H1 (cell line): ENCODE data around the gene TTC27. TPM values are rescaled to one million over a fixed set of nuclear protein-coding genes. Genes with fewer than 3 reads are reported as not detected.

Source experiments
- CTCF ChIA-PET: fragments of 300-600 bp; sonication (Branson Sonifier 250); formaldehyde crosslinking; loops from one replicate; lab custom pipeline; 2021; ENCODE audit not compliant: partially characterized antibody; lab: Charles Lee
- POLR2A ChIA-PET: fragments of 300-600 bp; sonication (Branson Sonifier 250); formaldehyde crosslinking; loops from one replicate; lab custom pipeline; 2021; ENCODE audit warnings: inconsistent platforms; ENCODE audit not compliant: partially characterized antibody; lab: Charles Lee
- DNase-seq, 2 experiments: peaks; one replicate each; pipeline versions ENCODE4 v3.0.0 to v3.0.0-alpha.2; 2010 to 2022; ENCODE audit warnings: low spot score in 2 of 2, low read depth in 1 of 2, mixed read lengths in 1 of 2
- FAIRE-seq: peaks from 2 replicates; lab custom pipeline; 2011; peaks lifted over from hg19 to GRCh38; lab: Jason Lieb, UNC
- H2AFZ ChIP-seq: 2 replicates; pipeline ENCODE4 v1.8.1; 2012; ENCODE audit warnings: low read length, inconsistent platforms
- H2AK5ac ChIP-seq: 2 replicates; pipeline ENCODE4 v1.6.1; 2013; ENCODE audit warnings: low read depth, low read length
- H2BK120ac ChIP-seq: replicated peaks from 2 replicates; pipeline ENCODE3; 2013; ENCODE audit warnings: low read depth, low read length, inconsistent platforms
- H2BK12ac ChIP-seq: 2 replicates; pipeline ENCODE4 v1.6.1; 2013; ENCODE audit warnings: low read depth, low read length
- H2BK15ac ChIP-seq: 2 replicates; pipeline ENCODE4 v1.6.1; 2013; ENCODE audit warnings: low read length
- H2BK20ac ChIP-seq: 2 replicates; pipeline ENCODE4 v1.6.1; 2013; ENCODE audit warnings: low read length
- H2BK5ac ChIP-seq: 2 replicates; pipeline ENCODE4 v1.6.1; 2013; ENCODE audit warnings: low read depth, low read length
- H3K14ac ChIP-seq: 2 replicates; pipeline ENCODE4 v1.6.1; 2013; ENCODE audit warnings: inconsistent platforms; ENCODE audit not compliant: insufficient read length
- H3K18ac ChIP-seq: 2 replicates; pipeline ENCODE4 v1.6.1; 2013; ENCODE audit warnings: low read length; ENCODE audit errors: extremely low read depth
- H3K23ac ChIP-seq: 2 replicates; pipeline ENCODE4 v1.6.1; 2013; ENCODE audit warnings: inconsistent platforms; ENCODE audit not compliant: insufficient read length
- H3K23me2 ChIP-seq: 2 replicates; pipeline ENCODE4 v1.6.1; 2013; ENCODE audit warnings: low read depth, low read length
- H3K27ac ChIP-seq: 2 replicates; pipeline ENCODE4 v1.6.1; 2011; ENCODE audit warnings: low read depth, low read length, inconsistent platforms
- H3K27me3 ChIP-seq, 4 experiments: replicated peaks in 1 of 4; 1 replicate in 1 of 4; 2 replicates in 3 of 4; pipeline versions ENCODE4 v1.6.1 to v1.8.1; 2011 to 2013; ENCODE audit warnings: low read length in 3 of 4, mild to moderate bottlenecking in 3 of 4, inconsistent platforms in 2 of 4, mixed read lengths in 2 of 4, moderate library complexity in 1 of 4; ENCODE audit not compliant: control insufficient read depth in 3 of 4, insufficient read depth in 3 of 4; ENCODE audit errors: extremely low read depth in 1 of 4
- H3K36me3 ChIP-seq, 4 experiments: 2 replicates each; pipeline versions ENCODE4 v1.6.1 to v1.8.1; 2011 to 2013; ENCODE audit warnings: mild to moderate bottlenecking in 4 of 4, low read length in 3 of 4, moderate library complexity in 2 of 4, control low read depth in 1 of 4, inconsistent platforms in 1 of 4; ENCODE audit not compliant: insufficient read depth in 4 of 4, control insufficient read depth in 2 of 4
- H3K4ac ChIP-seq: replicated peaks from 2 replicates; pipeline ENCODE3; 2013; ENCODE audit warnings: low read length, low read depth, mixed read lengths, inconsistent platforms; ENCODE audit not compliant: insufficient read length
- H3K4me1 ChIP-seq, 4 experiments: replicated peaks in 1 of 4; 1 replicate in 1 of 4; 2 replicates in 3 of 4; pipeline versions ENCODE4 v1.6.1 to v1.8.1; 2011 to 2013; ENCODE audit warnings: low read length in 3 of 4, inconsistent platforms in 2 of 4, mixed read lengths in 1 of 4; ENCODE audit not compliant: insufficient read depth in 4 of 4, control insufficient read depth in 3 of 4
- H3K4me2 ChIP-seq, 2 experiments: 2 replicates each; pipeline versions ENCODE4 v1.6.1 to v1.8.1; 2011 to 2013; ENCODE audit warnings: low read depth in 2 of 2, low read length in 2 of 2, control low read depth in 1 of 2, inconsistent platforms in 1 of 2, mild to moderate bottlenecking in 1 of 2; ENCODE audit not compliant: insufficient read depth in 1 of 2
- H3K4me3 ChIP-seq, 4 experiments: fragments of 200-600, 300-600 bp in 1 of 4; sonication (generic), shearing (Covaris generic), sonication (Bioruptor Twin) in 1 of 4; 2 replicates each; pipeline versions ENCODE4 v1.5.1 to v1.8.1; 2011 to 2016; ENCODE audit warnings: low read length in 4 of 4, low read depth in 3 of 4, control low read depth in 2 of 4, inconsistent platforms in 2 of 4, mild to moderate bottlenecking in 2 of 4, mixed read lengths in 1 of 4, moderate library complexity in 1 of 4; ENCODE audit not compliant: insufficient read depth in 2 of 4; ENCODE audit errors: extremely low read depth in 1 of 4
- H3K56ac ChIP-seq: replicated peaks from 2 replicates; pipeline ENCODE3; 2013; ENCODE audit warnings: low read depth, mild to moderate bottlenecking, mixed read lengths, low read length, inconsistent platforms; ENCODE audit not compliant: insufficient read length
- H3K79me1 ChIP-seq: 2 replicates; pipeline ENCODE4 v1.6.1; 2013; ENCODE audit warnings: low read depth, low read length, control low read depth
- H3K79me2 ChIP-seq, 2 experiments: 2 replicates each; pipeline versions ENCODE4 v1.6.1 to v1.8.1; 2012 to 2013; ENCODE audit warnings: low read length in 2 of 2, mild to moderate bottlenecking in 2 of 2, inconsistent platforms in 1 of 2; ENCODE audit not compliant: insufficient read depth in 2 of 2, control insufficient read depth in 1 of 2
- H3K9ac ChIP-seq, 4 experiments: replicated peaks in 1 of 4; 1 replicate in 1 of 4; 2 replicates in 3 of 4; pipeline versions ENCODE4 v1.6.1 to v1.8.1; 2011 to 2013; ENCODE audit warnings: low read depth in 3 of 4, low read length in 3 of 4, control low read depth in 2 of 4, mild to moderate bottlenecking in 2 of 4, moderate library complexity in 2 of 4, inconsistent platforms in 1 of 4; ENCODE audit errors: extremely low read depth in 1 of 4
- H3K9me3 ChIP-seq, 2 experiments: 2 replicates each; pipeline versions ENCODE4 v1.6.1 to v1.8.1; 2012 to 2013; ENCODE audit warnings: mild to moderate bottlenecking in 2 of 2, moderate library complexity in 2 of 2, control low read depth in 1 of 2, inconsistent platforms in 1 of 2, low read depth in 1 of 2, low read length in 1 of 2, mixed read lengths in 1 of 2; ENCODE audit not compliant: insufficient read depth in 2 of 2
- H4K20me1 ChIP-seq, 2 experiments: replicated peaks in 1 of 2; 2 replicates each; pipeline versions ENCODE3 to v1.8.1; 2011 to 2013; ENCODE audit warnings: inconsistent platforms in 2 of 2, low read length in 2 of 2, mild to moderate bottlenecking in 1 of 2; ENCODE audit not compliant: insufficient read depth in 2 of 2, control insufficient read depth in 1 of 2
- H4K5ac ChIP-seq: 2 replicates; pipeline ENCODE4 v1.6.1; 2013; ENCODE audit warnings: low read length, low read depth, mixed read lengths, inconsistent platforms; ENCODE audit not compliant: insufficient read length
- H4K8ac ChIP-seq: 2 replicates; pipeline ENCODE4 v1.8.0; 2013; ENCODE audit warnings: mild to moderate bottlenecking, moderate library complexity, low read length, inconsistent platforms; ENCODE audit not compliant: insufficient read depth; ENCODE audit errors: extremely low read depth
- H4K91ac ChIP-seq: replicated peaks from 2 replicates; pipeline ENCODE3; 2013; ENCODE audit warnings: low read length, mixed read lengths, inconsistent platforms; ENCODE audit not compliant: insufficient read length
- BACH1 ChIP-seq: IDR thresholded peaks from 2 replicates; pipeline ENCODE4 v1.6.1; 2012; ENCODE audit warnings: low read length, improper control_type of control experiment
- CEBPB ChIP-seq: IDR thresholded peaks from 2 replicates; pipeline ENCODE4 v1.6.1; 2012; ENCODE audit warnings: low read depth, low read length
- EZH2 ChIP-seq: fragments of 200-600 bp; sonication (generic); IDR thresholded peaks from 2 replicates; pipeline ENCODE4 v1.7.1; 2012; ENCODE audit warnings: low read depth, mild to moderate bottlenecking, moderate library complexity, low read length, inconsistent platforms; ENCODE audit not compliant: severe bottlenecking
- SIX5 ChIP-seq: IDR thresholded peaks from 2 replicates; pipeline ENCODE4 v1.6.1; 2011; ENCODE audit warnings: mild to moderate bottlenecking, low read depth, low read length
- TAF7 ChIP-seq: optimal IDR thresholded peaks from 2 replicates; pipeline ENCODE3; 2011; ENCODE audit warnings: low read depth, mild to moderate bottlenecking, inconsistent platforms, low read length, moderate library complexity, borderline replicate concordance
- WGBS, 2 experiments: shearing (Covaris generic) in 1 of 2; methylation state at CpG; one replicate each; pipeline versions ENCODE4 v1.1.6 to v1.1.7; 2013 to 2015; ENCODE audit warnings: low lambda C conversion rate in 2 of 2, mixed read lengths in 2 of 2, inconsistent platforms in 1 of 2, low coverage in 1 of 2, missing lambda C conversion rate in 1 of 2; ENCODE audit not compliant: insufficient replicate concordance in 2 of 2, insufficient coverage in 1 of 2, insufficient read length in 1 of 2; ENCODE audit errors: extremely low coverage in 1 of 2, missing lambda C conversion rate in 1 of 2; 5-methylcytosine and 5-hydroxymethylcytosine counted together
- polyA plus RNA-seq, 7 experiments: library from polyadenylated mRNA; depleted of rRNA in 3 of 7; stranded (reverse) in 5 of 7; unstranded in 2 of 7; fragments of >200 nt in 5 of 7; fragments of 200-250 nt in 2 of 7; gene quantifications; 1 replicate in 5 of 7; 2 replicates in 1 of 7; 4 replicates in 1 of 7; pipeline versions ENCODE4 v1.2.1 to v1.2.3, GENCODE V29; 2011 to 2013; ENCODE audit warnings: missing spikeins in 2 of 7, mixed read lengths in 2 of 7
- total RNA-seq: library from RNA; stranded (reverse); fragmentation: NEBNext Ultra II Directional; extraction: Animal tissue kit (Norgen Biotek cat#: 25700); gene quantifications from 2 replicates; pipeline ENCODE4 v1.2.1, GENCODE V29; 2021

TTC27 gene
- total and polyA plus RNA-seq, 2 of the 8 experiments (the other 6 are each of a cell fraction or from before 2014, with no cell fraction given): 13.8 to 29.1 TPM

- no peak overlapping the region for H3K27ac ChIP-seq
- no peak for TF ChIP-seq BACH1
- TF ChIP-seq SIX5: no peak
- TF ChIP-seq TAF7: no peak
- no peak for TF ChIP-seq CEBPB
- no peak for TF ChIP-seq EZH2
- no peak overlapping the region for H4K5ac ChIP-seq
- H2AFZ ChIP-seq: no peak overlapping the region
- H3K79me1 ChIP-seq: no peaks in the 10 kb centered on the region
- H3K56ac ChIP-seq: no peak overlapping the region
- H3K18ac ChIP-seq: no peak overlapping the region
- no peak overlapping the region for H2BK5ac ChIP-seq
- no peaks in the 10 kb centered on the region for H4K20me1 ChIP-seq
- no peaks in the 10 kb centered on the region for H3K9me3 ChIP-seq
- H3K4me1 ChIP-seq: peaks cover 2 to 5% (median 3%) of the 10 kb centered on the region in 4 experiments; a peak in 5 of 7 replicates
- no peak for DNase-seq
- H3K23ac ChIP-seq: no peak overlapping the region
- H3K4me3 ChIP-seq: no peak overlapping the region
- H4K8ac ChIP-seq: no peak overlapping the region
- FAIRE-seq: no peak
- no peaks in the 10 kb centered on the region for H3K36me3 ChIP-seq
- no peak overlapping the region for H3K14ac ChIP-seq
- H3K9ac ChIP-seq: no peak overlapping the region
- 85% methylated on average over 1 of the region's 1 CpG; no CpG with 5 or more reads in 1 of the 2 experiments for WGBS, 2 experiments
- H3K4ac ChIP-seq: no peak overlapping the region
- CTCF ChIA-PET: interaction anchor here (0.8 kb wide), 1 partner anchor 12 kb away, joined by 3 read pairs; no protein-coding TSS in a partner anchor
- no peak overlapping the region for H2BK15ac ChIP-seq
- H2BK120ac ChIP-seq: no peak overlapping the region
- H2BK12ac ChIP-seq: no peak overlapping the region
- H3K4me2 ChIP-seq: no peak overlapping the region
- no peak overlapping the region for H4K91ac ChIP-seq
- POLR2A ChIA-PET: no interaction called here
- H3K79me2 ChIP-seq: no peaks in the 10 kb centered on the region
- no peaks in the 10 kb centered on the region for H3K23me2 ChIP-seq
- H3K27me3 ChIP-seq: no peaks in the 10 kb centered on the region
- no peak overlapping the region for H2AK5ac ChIP-seq
- H2BK20ac ChIP-seq: no peak overlapping the region
These were observed 104.3 kb downstream of the TTC27 start for GRCh38 chr2:32732120-32732519.
